ENCODE data around the gene CAMTA1.

DNA sequence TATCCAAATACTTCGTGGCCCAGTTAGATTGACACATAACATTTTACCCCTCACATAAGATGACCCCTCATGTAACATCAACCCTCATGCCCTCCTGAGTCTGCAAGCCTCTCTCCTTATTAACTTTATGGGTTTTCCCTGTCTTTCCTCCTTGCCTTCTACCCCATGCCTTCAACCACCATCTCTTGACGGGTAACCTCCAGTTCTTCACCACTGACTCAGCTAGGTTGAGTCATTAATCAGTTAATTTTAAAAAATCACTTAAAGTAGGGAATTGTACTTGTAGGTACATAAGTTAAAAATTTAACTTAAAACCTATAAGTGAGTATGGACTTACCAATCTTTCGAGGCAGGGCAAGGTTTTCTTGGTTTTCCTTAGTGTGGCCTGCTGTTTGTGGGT lies 330.7 kb downstream of the CAMTA1 start:
- TF ChIP-seq, protein P1, sequence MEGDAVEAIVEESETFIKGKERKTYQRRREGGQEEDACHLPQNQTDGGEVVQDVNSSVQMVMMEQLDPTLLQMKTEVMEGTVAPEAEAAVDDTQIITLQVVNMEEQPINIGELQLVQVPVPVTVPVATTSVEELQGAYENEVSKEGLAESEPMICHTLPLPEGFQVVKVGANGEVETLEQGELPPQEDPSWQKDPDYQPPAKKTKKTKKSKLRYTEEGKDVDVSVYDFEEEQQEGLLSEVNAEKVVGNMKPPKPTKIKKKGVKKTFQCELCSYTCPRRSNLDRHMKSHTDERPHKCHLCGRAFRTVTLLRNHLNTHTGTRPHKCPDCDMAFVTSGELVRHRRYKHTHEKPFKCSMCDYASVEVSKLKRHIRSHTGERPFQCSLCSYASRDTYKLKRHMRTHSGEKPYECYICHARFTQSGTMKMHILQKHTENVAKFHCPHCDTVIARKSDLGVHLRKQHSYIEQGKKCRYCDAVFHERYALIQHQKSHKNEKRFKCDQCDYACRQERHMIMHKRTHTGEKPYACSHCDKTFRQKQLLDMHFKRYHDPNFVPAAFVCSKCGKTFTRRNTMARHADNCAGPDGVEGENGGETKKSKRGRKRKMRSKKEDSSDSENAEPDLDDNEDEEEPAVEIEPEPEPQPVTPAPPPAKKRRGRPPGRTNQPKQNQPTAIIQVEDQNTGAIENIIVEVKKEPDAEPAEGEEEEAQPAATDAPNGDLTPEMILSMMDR (IDR thresholded peaks at IDR 0.05) = no peak
- no peak for TF ChIP-seq POLR2A (IDR thresholded peaks at IDR 0.05)
